ENCODE results near the gene GZMM. TPM values are rescaled to one million over a fixed set of nuclear protein-coding genes. Genes with fewer than 3 reads are reported as not detected.

GZMM gene
- total and polyA plus RNA-seq, 5 donors from 2014 or later = 38.3 to 124 (median 83.8) TPM

DNA sequence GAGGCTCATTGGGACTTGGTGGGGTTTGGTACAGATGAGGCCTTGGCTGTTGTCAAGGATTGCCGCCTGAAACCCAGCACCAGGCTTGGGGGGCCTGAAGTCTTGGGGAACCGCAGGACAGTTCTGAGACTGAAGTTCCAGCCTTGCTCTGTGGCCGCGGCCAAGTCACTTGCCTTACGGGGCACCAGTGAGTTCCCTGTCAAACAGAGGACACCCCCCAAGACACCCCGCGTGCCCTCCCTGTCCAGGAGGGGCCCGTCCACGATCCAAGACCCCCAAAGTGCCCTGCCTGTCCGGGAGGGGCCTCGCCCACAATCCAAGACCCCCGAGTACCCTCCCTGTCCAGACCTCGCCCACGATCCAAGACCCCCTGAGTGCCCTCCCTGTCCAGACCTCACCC is 9.8 kb upstream of the GZMM start:
- Mint-ChIP-seq H3K4me3 (peak overlapping the region in 2 of 4 donors; percentile 61 to 89), H3K27ac (no peak overlapping the region)
- no peak for ATAC-seq (ENCODE audit: low read depth in 2 of 2)

GRCh38 chr19:535017-535835 is 8.6 kb upstream of the GZMM start:
- H3K4me3 ChIP-seq (ENCODE audit: low read depth, low read length) = no peak overlapping the region
- H3K27me3 Mint-ChIP-seq = no peaks in the 10 kb centered on the region
- H3K9me3 Mint-ChIP-seq = no peaks in the 10 kb centered on the region
- peaks cover 23% of the 10 kb centered on the region for H3K4me1 ChIP-seq (ENCODE audit: control insufficient read depth, insufficient read depth, low read length, poor library complexity, severe bottlenecking)
- H3K36me3 ChIP-seq (ENCODE audit: control insufficient read depth, insufficient read depth, low read length) = peaks cover 23% of the 10 kb centered on the region
- H3K4me1 Mint-ChIP-seq = peaks cover 0 to 22% (median 6%) of the 10 kb centered on the region in 4 donors
- H3K9me3 ChIP-seq (ENCODE audit: control insufficient read depth in 2 of 2, low read length in 2 of 2) = no peaks in the 10 kb centered on the region
- no peak overlapping the region for H3K27ac ChIP-seq (ENCODE audit: insufficient read depth, low read length, poor library complexity, severe bottlenecking)
- ATAC-seq (ENCODE audit: low read depth in 2 of 2) (no peak), DNase-seq (no peak)
- peak overlapping the region in 1 of 3 donors; percentile 41 for H3K27ac Mint-ChIP-seq
- H3K27me3 ChIP-seq (ENCODE audit: control insufficient read depth, insufficient read depth, low read length) = no peaks in the 10 kb centered on the region
- H3K4me3 Mint-ChIP-seq = peak overlapping the region in 3 of 4 donors; percentile 25 to 69 (median 62)
- H3K36me3 Mint-ChIP-seq = peaks cover 5% of the 10 kb centered on the region

More for the DNA sequence above, 9.8 kb upstream of the GZMM start:
- Mint-ChIP-seq H3K4me1 (peaks cover 0 to 24% (median 6%) of the 10 kb centered on the region in 4 donors), H3K27me3 (no peaks in the 10 kb centered on the region), H3K36me3 (peaks cover 5% of the 10 kb centered on the region), H3K9me3 (no peaks in the 10 kb centered on the region)
- no peak for DNase-seq
- Histone ChIP-seq H3K4me3 (ENCODE audit: low read depth, low read length) (no peak overlapping the region), H3K27me3 (ENCODE audit: control insufficient read depth, insufficient read depth, low read length) (no peaks in the 10 kb centered on the region), H3K36me3 (ENCODE audit: control insufficient read depth, insufficient read depth, low read length) (peaks cover 23% of the 10 kb centered on the region), H3K4me1 (ENCODE audit: control insufficient read depth, insufficient read depth, low read length, poor library complexity, severe bottlenecking) (peaks cover 23% of the 10 kb centered on the region), H3K9me3 (ENCODE audit: control insufficient read depth in 2 of 2, low read length in 2 of 2) (no peaks in the 10 kb centered on the region), H3K27ac (ENCODE audit: insufficient read depth, low read length, poor library complexity, severe bottlenecking) (peak overlapping the region; percentile 14)

DNA sequence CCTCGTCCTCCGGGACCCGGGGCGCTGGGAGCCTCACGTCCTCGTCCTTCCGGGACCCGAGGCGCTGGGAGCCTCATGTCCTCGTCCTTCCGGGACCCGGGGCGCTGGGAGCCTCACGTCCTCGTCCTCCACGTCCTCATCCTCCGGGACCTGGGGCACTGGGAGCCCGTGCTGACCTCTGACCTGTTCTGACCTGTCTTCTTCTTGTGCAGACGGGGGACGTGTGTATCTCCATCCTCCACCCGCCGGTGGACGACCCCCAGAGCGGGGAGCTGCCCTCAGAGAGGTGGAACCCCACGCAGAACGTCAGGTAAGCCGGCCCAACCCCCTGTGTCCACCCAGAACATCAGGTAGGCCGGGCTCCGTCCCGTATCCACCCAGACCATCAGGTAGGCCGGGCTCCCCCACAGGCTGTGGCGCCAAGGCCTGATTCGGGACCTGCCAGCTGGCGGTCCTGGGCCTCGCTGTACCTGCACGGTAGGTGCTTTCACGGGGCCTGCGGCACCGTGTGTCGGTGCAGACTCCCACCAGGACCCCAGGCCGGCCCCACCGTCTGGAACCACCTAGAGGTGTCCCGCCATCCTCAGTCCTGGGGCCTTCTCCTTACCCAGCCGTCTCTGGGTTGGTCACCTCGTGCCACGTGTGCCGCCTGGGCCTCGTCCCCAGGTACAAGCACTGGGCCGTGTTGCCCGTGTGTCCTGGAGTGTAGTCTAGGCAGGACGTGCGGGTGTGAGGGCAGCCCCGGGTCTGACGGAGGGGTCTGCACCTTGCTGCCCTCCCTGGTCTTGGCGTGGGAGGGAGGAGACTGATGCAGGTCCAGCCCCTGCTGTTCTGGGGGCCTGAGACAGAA is 7.6 kb upstream of the GZMM start:
- Mint-ChIP-seq H3K4me3 (no peak overlapping the region), H3K27me3 (no peaks in the 10 kb centered on the region), H3K9me3 (no peaks in the 10 kb centered on the region), H3K36me3 (peaks cover 5% of the 10 kb centered on the region), H3K4me1 (peaks cover 0 to 22% (median 6%) of the 10 kb centered on the region in 4 donors), H3K27ac (no peak overlapping the region)
- no peaks in the 10 kb centered on the region for H3K9me3 ChIP-seq (ENCODE audit: control insufficient read depth in 2 of 2, low read length in 2 of 2)
- no peaks in the 10 kb centered on the region for H3K27me3 ChIP-seq (ENCODE audit: control insufficient read depth, insufficient read depth, low read length)
- H3K4me3 ChIP-seq (ENCODE audit: low read depth, low read length) = no peak overlapping the region
- ATAC-seq (ENCODE audit: low read depth in 2 of 2) (no peak), DNase-seq (no peak)
- H3K36me3 ChIP-seq (ENCODE audit: control insufficient read depth, insufficient read depth, low read length) = peaks cover 23% of the 10 kb centered on the region
- H3K27ac ChIP-seq (ENCODE audit: insufficient read depth, low read length, poor library complexity, severe bottlenecking) = no peak overlapping the region
- H3K4me1 ChIP-seq (ENCODE audit: control insufficient read depth, insufficient read depth, low read length, poor library complexity, severe bottlenecking) = peaks cover 18% of the 10 kb centered on the region

GRCh38 chr19:536881-537404 is 6.9 kb upstream of the GZMM start:
- H3K36me3 ChIP-seq (ENCODE audit: control insufficient read depth, insufficient read depth, low read length) = peaks cover 23% of the 10 kb centered on the region
- DNase-seq (no peak), ATAC-seq (ENCODE audit: low read depth in 2 of 2) (no peak)
- Mint-ChIP-seq H3K27ac (no peak overlapping the region), H3K4me1 (peaks cover 0 to 23% (median 6%) of the 10 kb centered on the region in 4 donors), H3K36me3 (peaks cover 5% of the 10 kb centered on the region), H3K4me3 (no peak overlapping the region), H3K27me3 (no peaks in the 10 kb centered on the region), H3K9me3 (no peaks in the 10 kb centered on the region)
- peaks cover 18% of the 10 kb centered on the region for H3K4me1 ChIP-seq (ENCODE audit: control insufficient read depth, insufficient read depth, low read length, poor library complexity, severe bottlenecking)
- H3K27ac ChIP-seq (ENCODE audit: insufficient read depth, low read length, poor library complexity, severe bottlenecking) = no peak overlapping the region
- H3K9me3 ChIP-seq (ENCODE audit: control insufficient read depth in 2 of 2, low read length in 2 of 2) = no peaks in the 10 kb centered on the region
- H3K27me3 ChIP-seq (ENCODE audit: control insufficient read depth, insufficient read depth, low read length) = no peaks in the 10 kb centered on the region
- H3K4me3 ChIP-seq (ENCODE audit: low read depth, low read length) = no peak overlapping the region

DNA sequence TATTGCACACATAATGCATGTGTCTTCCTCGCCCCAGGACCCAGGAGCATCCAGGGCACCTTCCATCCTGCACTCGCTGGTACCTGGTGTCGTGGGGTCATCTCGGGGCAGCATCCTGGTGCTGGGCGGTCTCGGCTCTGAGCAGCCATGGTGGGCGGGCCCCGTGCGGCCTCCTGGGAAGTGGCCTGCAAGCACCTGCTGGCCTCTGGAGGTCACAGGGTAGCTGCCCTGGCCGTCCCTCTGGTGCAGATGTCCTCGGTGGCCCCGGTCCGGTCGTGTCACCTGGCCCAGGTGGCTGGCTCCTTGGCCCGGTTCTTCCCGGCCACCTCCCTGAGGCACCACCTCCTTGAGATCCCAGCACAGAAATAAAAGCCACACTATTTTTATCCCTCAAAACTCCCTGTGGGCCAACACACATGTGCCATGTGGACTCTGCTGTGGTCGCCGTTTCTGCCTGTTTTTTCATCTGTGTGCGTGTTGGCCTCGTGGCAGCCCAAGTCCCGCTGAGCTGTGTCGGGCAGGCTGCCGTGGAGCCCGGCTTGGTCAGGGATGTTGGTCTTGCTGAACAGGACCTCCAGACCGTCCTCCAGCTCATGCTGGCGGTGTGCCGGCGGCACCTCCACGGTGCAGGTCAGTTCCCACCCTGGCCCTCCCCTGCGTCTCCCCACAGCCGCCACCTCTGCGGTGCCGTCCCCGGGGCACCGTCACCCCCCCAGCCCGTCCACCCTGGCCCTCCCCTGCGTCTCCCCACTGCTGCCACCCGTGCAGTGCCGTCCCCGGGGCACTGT is 5.0 kb upstream of the GZMM start:
- Mint-ChIP-seq H3K27me3 (no peaks in the 10 kb centered on the region), H3K4me1 (peaks cover 0 to 20% (median 6%) of the 10 kb centered on the region in 4 donors), H3K27ac (no peak overlapping the region), H3K4me3 (no peak overlapping the region), H3K36me3 (peaks cover 5% of the 10 kb centered on the region), H3K9me3 (no peaks in the 10 kb centered on the region)
- no peaks in the 10 kb centered on the region for H3K27me3 ChIP-seq (ENCODE audit: control insufficient read depth, insufficient read depth, low read length)
- H3K9me3 ChIP-seq (ENCODE audit: control insufficient read depth in 2 of 2, low read length in 2 of 2) = no peaks in the 10 kb centered on the region
- H3K27ac ChIP-seq (ENCODE audit: insufficient read depth, low read length, poor library complexity, severe bottlenecking) = no peak overlapping the region
- H3K4me1 ChIP-seq (ENCODE audit: control insufficient read depth, insufficient read depth, low read length, poor library complexity, severe bottlenecking) = peaks cover 10% of the 10 kb centered on the region
- ATAC-seq (ENCODE audit: low read depth in 2 of 2) (no peak), DNase-seq (no peak)
- peaks cover 30% of the 10 kb centered on the region for H3K36me3 ChIP-seq (ENCODE audit: control insufficient read depth, insufficient read depth, low read length)
- no peak overlapping the region for H3K4me3 ChIP-seq (ENCODE audit: low read depth, low read length)

DNA sequence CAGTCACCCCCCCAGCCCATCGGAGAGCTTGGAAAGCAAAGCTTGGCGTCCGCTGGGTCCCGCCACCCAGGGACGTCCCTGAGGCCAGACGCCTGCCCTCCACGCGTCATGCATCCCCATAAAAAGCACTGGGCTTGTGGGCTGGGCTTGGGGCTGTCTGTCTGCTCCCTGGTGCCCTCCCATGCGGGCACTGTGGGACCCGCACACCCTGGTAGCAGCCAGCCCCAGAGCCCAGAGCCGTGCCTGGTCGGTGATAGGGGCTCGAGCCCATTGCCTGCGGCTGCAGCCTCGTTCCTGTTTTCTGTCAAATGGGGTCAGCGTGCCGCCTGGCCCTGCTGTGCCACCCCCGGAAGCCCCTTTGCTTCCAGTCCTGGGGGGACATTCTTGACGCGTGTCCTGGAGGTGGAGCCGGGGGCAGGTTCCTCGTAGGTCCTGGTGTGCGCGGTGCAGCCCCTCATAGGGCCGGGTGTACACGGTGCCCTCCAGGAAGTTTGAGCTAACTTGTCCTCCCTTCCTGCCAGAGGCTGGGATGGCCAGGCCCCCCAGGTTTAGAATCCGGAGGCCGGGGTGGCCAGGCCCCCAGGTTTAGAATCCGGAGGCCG is 4.3 kb upstream of the GZMM start:
- ATAC-seq (ENCODE audit: low read depth in 2 of 2) (no peak), DNase-seq (no peak)
- Histone ChIP-seq H3K27ac (ENCODE audit: insufficient read depth, low read length, poor library complexity, severe bottlenecking) (no peak overlapping the region), H3K36me3 (ENCODE audit: control insufficient read depth, insufficient read depth, low read length) (peaks cover 30% of the 10 kb centered on the region), H3K4me1 (ENCODE audit: control insufficient read depth, insufficient read depth, low read length, poor library complexity, severe bottlenecking) (peaks cover 14% of the 10 kb centered on the region), H3K9me3 (ENCODE audit: control insufficient read depth in 2 of 2, low read length in 2 of 2) (no peaks in the 10 kb centered on the region), H3K27me3 (ENCODE audit: control insufficient read depth, insufficient read depth, low read length) (no peaks in the 10 kb centered on the region), H3K4me3 (ENCODE audit: low read depth, low read length) (no peak overlapping the region)
- Mint-ChIP-seq H3K9me3 (no peaks in the 10 kb centered on the region), H3K4me1 (peaks cover 0 to 24% (median 6%) of the 10 kb centered on the region in 4 donors), H3K36me3 (peaks cover 5% of the 10 kb centered on the region), H3K27me3 (no peaks in the 10 kb centered on the region), H3K27ac (no peak overlapping the region), H3K4me3 (no peak overlapping the region)

All from CD4-positive, CD25-positive, alpha-beta regulatory T cell (primary cell).